NCI-H2029 treated with DMSO at 0.1 percent for 48 hours (cell line): ENCODE measurements around the gene TPSAB1.

ENCODE experiments used
- DNase-seq: peaks from one replicate; lab custom pipeline; 2025; lab: John Stamatoyannopoulos, UW

Gene TPSAB1

DNA sequence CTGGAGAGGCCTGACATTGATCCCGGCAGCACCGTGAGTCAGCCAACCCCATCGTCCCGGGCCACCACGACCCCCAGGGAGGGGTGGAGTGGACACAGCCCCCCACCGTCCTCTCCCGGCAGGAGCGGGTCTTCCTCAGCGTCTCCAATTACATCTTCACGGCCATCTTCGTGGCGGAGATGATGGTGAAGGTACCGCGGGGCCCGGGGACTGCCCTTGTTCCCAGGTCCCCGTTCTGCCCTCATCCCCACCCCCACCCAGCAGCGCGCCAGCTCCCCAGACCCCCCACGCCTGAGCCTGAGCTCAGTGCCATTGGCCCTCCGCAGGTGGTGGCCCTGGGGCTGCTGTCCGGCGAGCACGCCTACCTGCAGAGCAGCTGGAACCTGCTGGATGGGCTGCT, 30.0 kb upstream of the TPSAB1 start:
- no peak for DNase-seq

DNA sequence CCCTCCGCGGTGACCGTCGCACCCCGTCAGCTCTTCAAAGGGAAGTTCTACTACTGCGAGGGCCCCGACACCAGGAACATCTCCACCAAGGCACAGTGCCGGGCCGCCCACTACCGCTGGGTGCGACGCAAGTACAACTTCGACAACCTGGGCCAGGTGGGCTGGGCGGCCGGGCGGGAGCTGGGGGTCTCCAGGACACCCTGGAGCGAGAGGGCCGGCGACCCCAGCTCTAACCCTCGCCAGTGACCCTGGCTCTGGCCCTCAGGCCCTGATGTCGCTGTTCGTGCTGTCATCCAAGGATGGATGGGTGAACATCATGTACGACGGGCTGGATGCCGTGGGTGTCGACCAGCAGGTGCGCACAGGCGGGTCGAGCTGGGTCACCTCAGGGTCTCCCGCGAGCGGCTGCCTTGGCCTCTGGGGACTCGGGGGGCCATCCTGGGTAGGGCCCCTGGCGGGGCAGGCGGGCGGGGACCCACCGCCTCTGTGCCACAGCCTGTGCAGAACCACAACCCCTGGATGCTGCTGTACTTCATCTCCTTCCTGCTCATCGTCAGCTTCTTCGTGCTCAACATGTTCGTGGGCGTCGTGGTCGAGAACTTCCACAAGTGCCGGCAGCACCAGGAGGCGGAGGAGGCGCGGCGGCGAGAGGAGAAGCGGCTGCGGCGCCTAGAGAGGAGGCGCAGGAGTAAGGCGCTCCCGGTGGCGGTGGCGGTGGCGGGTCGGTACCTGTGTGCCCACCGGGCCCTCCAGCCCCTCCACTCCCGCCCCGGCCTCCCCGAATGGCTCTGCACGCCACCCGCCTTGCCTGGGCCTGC, 28.8 kb upstream of the TPSAB1 start:
- no peak for DNase-seq

GRCh38 chr16:1212616-1213194, 27.8 kb upstream of the TPSAB1 start:
- no peak for DNase-seq

DNA sequence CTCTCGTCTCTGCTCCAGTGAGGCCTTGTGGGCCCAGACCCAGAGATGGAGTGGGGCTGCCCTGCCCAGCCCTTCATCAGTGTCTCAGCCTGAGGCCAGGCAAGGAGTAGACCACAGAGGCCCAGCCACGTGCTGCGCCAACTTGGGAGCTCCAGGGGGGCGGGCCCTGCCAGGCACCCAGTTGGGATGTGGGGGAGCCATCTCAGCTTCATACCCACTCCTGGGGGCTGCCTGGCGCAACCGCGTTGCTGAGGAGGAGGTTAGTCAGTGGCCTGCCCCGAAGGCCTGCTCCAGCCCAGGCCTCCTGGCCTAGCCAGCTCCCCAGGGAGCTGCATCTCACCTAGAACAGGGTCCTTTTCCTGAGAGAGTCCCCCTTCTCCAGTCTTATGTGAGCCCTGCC, 27.3 kb upstream of the TPSAB1 start:
- DNase-seq, result no peak

GRCh38 chr16:1213796-1214372, 26.6 kb upstream of the TPSAB1 start:
- no peak for DNase-seq

DNA sequence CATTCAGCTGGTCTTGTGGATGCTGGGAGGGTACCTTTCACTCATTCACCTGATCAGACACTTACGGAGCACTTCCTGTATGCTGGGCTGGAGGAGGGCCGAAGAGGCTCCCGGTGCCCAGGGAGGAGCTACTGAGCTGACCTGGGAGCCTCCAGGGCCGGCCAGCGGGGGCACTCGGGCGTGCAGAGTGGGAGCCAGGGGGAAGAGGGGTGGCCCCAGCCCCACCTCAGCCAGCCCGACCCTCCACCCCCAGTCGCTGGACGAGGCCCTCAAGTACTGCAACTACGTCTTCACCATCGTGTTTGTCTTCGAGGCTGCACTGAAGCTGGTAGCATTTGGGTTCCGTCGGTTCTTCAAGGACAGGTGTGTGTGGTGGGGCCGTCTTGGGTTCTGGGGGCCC, 25.8 kb upstream of the TPSAB1 start:
- no peak for DNase-seq

GRCh38 chr16:1215574-1216295, 24.8 kb upstream of the TPSAB1 start:
- DNase-seq, result no peak

- no peak for DNase-seq
Observed at GRCh38 chr16:1216296-1216619, 24.2 kb upstream of the TPSAB1 start.

- no peak for DNase-seq
Observed at GRCh38 chr16:1216681-1217400, 23.7 kb upstream of the TPSAB1 start.

- no peak for DNase-seq
Observed at GRCh38 chr16:1217526-1217925, 23.0 kb upstream of the TPSAB1 start.

GRCh38 chr16:1218061-1218929, 22.2 kb upstream of the TPSAB1 start:
- DNase-seq, result no peak

GRCh38 chr16:1218930-1219611, 21.4 kb upstream of the TPSAB1 start:
- no peak for DNase-seq

DNA sequence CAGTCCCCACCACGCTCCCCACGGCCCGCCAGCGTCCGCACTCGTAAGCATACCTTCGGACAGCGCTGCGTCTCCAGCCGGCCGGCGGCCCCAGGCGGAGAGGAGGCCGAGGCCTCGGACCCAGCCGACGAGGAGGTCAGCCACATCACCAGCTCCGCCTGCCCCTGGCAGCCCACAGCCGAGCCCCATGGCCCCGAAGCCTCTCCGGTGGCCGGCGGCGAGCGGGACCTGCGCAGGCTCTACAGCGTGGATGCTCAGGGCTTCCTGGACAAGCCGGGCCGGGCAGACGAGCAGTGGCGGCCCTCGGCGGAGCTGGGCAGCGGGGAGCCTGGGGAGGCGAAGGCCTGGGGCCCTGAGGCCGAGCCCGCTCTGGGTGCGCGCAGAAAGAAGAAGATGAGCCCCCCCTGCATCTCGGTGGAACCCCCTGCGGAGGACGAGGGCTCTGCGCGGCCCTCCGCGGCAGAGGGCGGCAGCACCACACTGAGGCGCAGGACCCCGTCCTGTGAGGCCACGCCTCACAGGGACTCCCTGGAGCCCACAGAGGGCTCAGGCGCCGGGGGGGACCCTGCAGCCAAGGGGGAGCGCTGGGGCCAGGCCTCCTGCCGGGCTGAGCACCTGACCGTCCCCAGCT, 20.3 kb upstream of the TPSAB1 start:
- DNase-seq, result no peak

- DNase-seq, result no peak
Observed at GRCh38 chr16:1220841-1221627, 19.5 kb upstream of the TPSAB1 start.

DNA sequence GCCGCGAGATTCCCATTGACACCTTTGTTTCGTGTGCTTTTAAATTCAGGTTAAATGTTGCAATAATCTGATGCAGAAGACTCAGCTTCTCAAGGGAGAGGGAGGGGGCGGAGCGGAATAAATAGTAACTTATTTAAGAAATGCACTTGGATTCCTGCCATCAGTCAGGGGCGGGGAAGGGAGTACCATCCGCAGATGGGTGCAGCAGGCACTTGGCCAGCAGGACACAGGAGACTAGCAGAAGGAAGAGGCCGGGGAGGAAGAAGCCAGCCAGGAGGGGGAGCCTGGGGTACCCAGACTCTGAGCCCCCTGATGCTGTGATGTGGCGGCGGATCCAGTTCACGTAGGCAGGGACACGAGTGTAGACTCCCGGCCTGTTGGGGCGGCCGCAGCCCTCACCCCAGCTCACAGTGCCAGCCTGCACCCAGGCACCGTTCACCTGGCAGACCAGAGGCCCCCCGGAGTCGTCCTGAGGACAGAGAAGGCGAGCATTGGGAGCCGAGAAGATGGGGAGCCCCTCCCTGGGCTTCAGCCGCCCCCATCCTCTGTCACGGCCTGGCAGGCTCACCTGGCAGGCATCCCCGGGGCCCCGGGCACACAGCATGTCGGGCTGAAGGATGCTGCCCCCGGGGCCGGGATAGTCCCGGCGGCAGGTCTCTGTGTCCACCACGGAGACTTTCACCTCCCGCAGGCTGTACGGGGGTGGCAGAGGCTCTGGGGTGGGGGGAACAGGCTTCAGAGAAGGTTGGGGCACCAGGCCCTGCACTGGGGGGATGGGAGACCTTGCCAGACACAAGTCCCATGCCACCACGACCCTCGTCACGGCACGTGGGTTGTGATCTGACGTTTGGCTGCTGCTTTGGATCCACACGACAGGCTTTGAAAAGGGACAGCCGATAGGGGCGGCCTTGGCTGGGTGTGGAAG, 18.6 kb upstream of the TPSAB1 start:
- DNase-seq, result no peak

DNA sequence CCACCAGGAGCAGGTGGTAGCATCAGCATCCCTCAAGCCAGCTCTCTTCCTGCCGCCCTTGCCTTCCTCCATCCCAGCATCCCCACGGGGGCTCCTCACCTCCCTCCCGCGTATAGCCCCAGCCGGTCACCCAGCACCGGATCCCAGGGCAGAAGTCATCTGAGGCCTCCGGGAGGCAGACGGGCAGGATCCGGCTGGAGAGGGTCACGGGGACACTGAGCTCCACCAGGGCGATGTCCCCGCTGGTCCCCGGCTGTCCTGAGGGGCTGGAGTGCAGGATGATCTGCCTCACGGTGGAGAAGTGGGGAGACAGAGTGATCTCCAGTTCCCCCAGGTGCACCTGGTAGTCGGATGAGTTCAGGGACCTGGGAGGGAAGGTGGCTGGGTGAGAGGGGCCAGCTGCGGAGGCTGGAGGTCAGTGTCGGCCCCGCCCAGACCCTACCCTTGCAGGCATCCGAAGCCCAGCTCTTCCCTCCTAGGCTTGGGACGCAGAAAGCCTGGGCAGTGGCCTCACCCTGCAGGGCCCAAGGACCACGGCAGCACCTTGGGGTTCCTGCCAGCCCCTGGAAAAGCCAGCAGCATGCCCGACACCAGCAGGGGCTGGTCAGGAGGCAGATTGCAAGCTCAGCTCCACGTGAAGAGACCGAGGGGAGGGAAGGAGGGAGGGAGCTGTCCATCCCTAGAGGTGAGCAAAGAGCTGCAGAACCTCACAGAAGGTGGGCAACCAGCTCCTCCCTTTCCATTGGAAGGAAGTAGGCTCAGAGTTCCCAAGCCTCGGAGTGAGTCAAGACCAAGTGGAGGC, 17.8 kb upstream of the TPSAB1 start:
- no peak for DNase-seq
